Uterus (tissue), 2 donors: ENCODE data around the gene DEK.

Experiments used
- POLR2A ChIP-seq, 2 donors: fragments of 450-650 bp; IDR thresholded peaks; one replicate each; pipeline ENCODE4 v1.6.1; 2016; ENCODE audit warnings: antibody characterized with exemption in 2 of 2, mild to moderate bottlenecking in 1 of 2, moderate library complexity in 1 of 2
- TF ChIP-seq, protein P1 (sequence below), 4 experiments: fragments of 200-600 bp in 2 of 4; fragments of 450-650 bp in 2 of 4; sonication (generic) in 2 of 4; IDR thresholded peaks; one replicate each; pipeline ENCODE4 v1.5.1; 2016 to 2019; ENCODE audit warnings: antibody characterized with exemption in 4 of 4, mild to moderate bottlenecking in 2 of 4, moderate library complexity in 1 of 4

DNA sequence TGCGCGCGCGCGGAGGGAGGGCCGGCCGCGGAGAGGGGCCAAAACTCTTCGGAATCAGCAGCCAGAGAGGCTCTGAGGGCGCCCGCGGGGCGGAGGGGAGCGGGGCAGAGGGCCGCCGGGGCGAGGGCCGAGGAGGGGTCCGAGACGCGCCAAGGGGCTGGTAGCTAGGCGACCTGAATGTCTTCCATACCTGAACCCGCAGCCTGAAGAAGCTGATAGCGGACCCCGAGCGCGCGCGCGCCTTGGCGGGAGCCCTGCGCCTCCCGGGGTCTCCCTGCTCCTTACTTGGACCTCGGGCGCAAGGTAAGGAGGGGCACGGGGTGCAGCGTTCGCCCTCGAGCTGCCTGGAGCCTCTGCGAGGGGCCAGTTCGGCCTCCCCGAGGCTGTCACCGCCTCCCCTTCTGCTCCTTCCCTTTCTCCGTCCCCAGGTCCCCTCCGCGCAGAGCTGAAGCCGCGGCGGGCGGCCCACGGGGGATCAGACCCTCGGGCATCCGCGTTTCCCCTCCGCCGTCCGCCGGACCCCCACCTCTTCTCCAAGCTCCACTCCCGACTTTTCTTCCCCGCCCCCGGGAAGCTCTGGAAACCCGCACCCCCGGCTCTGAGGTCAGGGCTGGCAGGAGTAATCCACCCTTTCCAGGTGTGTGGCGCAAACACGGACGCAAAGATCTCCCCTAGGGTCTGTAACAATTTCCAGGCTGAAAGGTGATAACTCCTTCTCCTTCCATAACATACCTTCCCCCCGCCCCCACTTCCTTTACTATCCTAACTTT is 13.1 kb upstream of the DEK start:
- TF ChIP-seq, protein P1, sequence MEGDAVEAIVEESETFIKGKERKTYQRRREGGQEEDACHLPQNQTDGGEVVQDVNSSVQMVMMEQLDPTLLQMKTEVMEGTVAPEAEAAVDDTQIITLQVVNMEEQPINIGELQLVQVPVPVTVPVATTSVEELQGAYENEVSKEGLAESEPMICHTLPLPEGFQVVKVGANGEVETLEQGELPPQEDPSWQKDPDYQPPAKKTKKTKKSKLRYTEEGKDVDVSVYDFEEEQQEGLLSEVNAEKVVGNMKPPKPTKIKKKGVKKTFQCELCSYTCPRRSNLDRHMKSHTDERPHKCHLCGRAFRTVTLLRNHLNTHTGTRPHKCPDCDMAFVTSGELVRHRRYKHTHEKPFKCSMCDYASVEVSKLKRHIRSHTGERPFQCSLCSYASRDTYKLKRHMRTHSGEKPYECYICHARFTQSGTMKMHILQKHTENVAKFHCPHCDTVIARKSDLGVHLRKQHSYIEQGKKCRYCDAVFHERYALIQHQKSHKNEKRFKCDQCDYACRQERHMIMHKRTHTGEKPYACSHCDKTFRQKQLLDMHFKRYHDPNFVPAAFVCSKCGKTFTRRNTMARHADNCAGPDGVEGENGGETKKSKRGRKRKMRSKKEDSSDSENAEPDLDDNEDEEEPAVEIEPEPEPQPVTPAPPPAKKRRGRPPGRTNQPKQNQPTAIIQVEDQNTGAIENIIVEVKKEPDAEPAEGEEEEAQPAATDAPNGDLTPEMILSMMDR (IDR thresholded peaks at IDR 0.05): no peak
- TF ChIP-seq POLR2A (IDR thresholded peaks at IDR 0.05): no peak
